CD4-positive, alpha-beta memory T cell (primary cell): Measurements from ENCODE around the gene MLH3. TPM values are rescaled to one million over a fixed set of nuclear protein-coding genes. Genes with fewer than 3 reads are reported as not detected.

Experiments
- CTCF ChIA-PET: fragments of 350-600 bp; sonication (Branson Sonifier 250); formaldehyde crosslinking; loops from one replicate; lab custom pipeline; 2021; ENCODE audit warnings: inconsistent platforms; ENCODE audit not compliant: partially characterized antibody; lab: Charles Lee
- POLR2A ChIA-PET: fragments of 350-600 bp; sonication (Branson Sonifier 250); formaldehyde crosslinking; loops from one replicate; lab custom pipeline; 2021; ENCODE audit not compliant: partially characterized antibody; lab: Charles Lee
- DNase-seq, 5 donors: peaks; one replicate each; pipeline versions ENCODE4 v3.0.0 to v3.0.0-alpha.2; 2020 to 2022; ENCODE audit warnings: mixed read lengths in 1 of 5
- H3K27ac ChIP-seq: one replicate; pipeline ENCODE4 v1.7.0; 2013; ENCODE audit warnings: low read depth, low read length
- H3K27me3 ChIP-seq: 2 replicates; pipeline ENCODE4 v1.7.0; 2013; ENCODE audit warnings: mild to moderate bottlenecking, low read length, moderate library complexity; ENCODE audit not compliant: insufficient read depth
- H3K36me3 ChIP-seq: 2 replicates; pipeline ENCODE4 v1.7.0; 2013; ENCODE audit warnings: mild to moderate bottlenecking, low read length, moderate library complexity; ENCODE audit not compliant: insufficient read depth
- H3K4me1 ChIP-seq: 2 replicates; pipeline ENCODE4 v1.7.0; 2013; ENCODE audit warnings: mild to moderate bottlenecking, low read length, moderate library complexity; ENCODE audit not compliant: insufficient read depth
- H3K4me3 ChIP-seq, 2 donors: one replicate each; pipeline ENCODE4 v1.7.0; 2013; ENCODE audit warnings: low read length in 2 of 2, mild to moderate bottlenecking in 1 of 2
- H3K9me3 ChIP-seq, 2 donors: one replicate each; pipeline ENCODE4 v1.7.0; 2013; ENCODE audit warnings: low read length in 2 of 2, control low read depth in 1 of 2; ENCODE audit not compliant: control insufficient read depth in 1 of 2
- H3K27ac Mint-ChIP-seq, 7 donors: one replicate each; pipeline ENCODE4 v1.8.0; 2020 to 2021; ENCODE audit warnings: mixed read lengths in 7 of 7, mild to moderate bottlenecking in 6 of 7, inconsistent platforms in 3 of 7, moderate library complexity in 3 of 7
- H3K27me3 Mint-ChIP-seq, 2 donors: one replicate each; pipeline ENCODE4 v1.8.0; 2020 to 2021; ENCODE audit warnings: mixed read lengths in 2 of 2
- H3K36me3 Mint-ChIP-seq, 2 donors: one replicate each; pipeline ENCODE4 v1.8.0; 2020 to 2021; ENCODE audit warnings: mixed read lengths in 2 of 2, inconsistent platforms in 1 of 2, mild to moderate bottlenecking in 1 of 2
- H3K4me1 Mint-ChIP-seq, 4 donors: one replicate each; pipeline ENCODE4 v1.8.0; 2020 to 2021; ENCODE audit warnings: mixed read lengths in 4 of 4, mild to moderate bottlenecking in 1 of 4
- H3K4me3 Mint-ChIP-seq, 8 donors: one replicate each; pipeline ENCODE4 v1.8.0; 2020 to 2021; ENCODE audit warnings: mixed read lengths in 8 of 8, mild to moderate bottlenecking in 7 of 8, moderate library complexity in 6 of 8, inconsistent platforms in 3 of 8
- H3K9me3 Mint-ChIP-seq, 8 donors: one replicate each; pipeline ENCODE4 v1.8.0; 2020 to 2021; ENCODE audit warnings: mixed read lengths in 8 of 8, mild to moderate bottlenecking in 5 of 8, inconsistent platforms in 3 of 8, moderate library complexity in 1 of 8
- intact Hi-C: fragments of 100-400 bp; cut with micrococcal nuclease; formaldehyde crosslinking; loops from one replicate; pipeline ENCODE4 v1.15.1; 2023
- polyA plus RNA-seq, 2 donors: library from polyadenylated mRNA; unstranded; fragments of 300-500 nt; fragmentation: Illumina TruSeq; gene quantifications; one replicate each; pipeline ENCODE4 v1.2.3, GENCODE V29; 2021
- total RNA-seq, 2 experiments: library from RNA; stranded (reverse); gene quantifications; one replicate each; pipeline ENCODE4 v1.2.3, GENCODE V29; 2021

The MLH3 gene
- total and polyA plus RNA-seq, 4 experiments from 2014 or later, result 3.9 to 26.8 (median 18.8) TPM

GRCh38 chr14:74977164-74977900 lies 73.9 kb downstream of the MLH3 start:
- peaks cover 0 to 3% (median under 1%) of the 10 kb centered on the region in 4 donors for H3K4me1 Mint-ChIP-seq
- H3K9me3 Mint-ChIP-seq, result no peaks in the 10 kb centered on the region
- no peaks in the 10 kb centered on the region for H3K27me3 Mint-ChIP-seq
- no peaks in the 10 kb centered on the region for H3K9me3 ChIP-seq
- intact Hi-C loops, result no loop called here
- H3K4me1 ChIP-seq, result no peaks in the 10 kb centered on the region
- DNase-seq, result no peak
- H3K4me3 Mint-ChIP-seq, result no peak overlapping the region
- H3K27me3 ChIP-seq, result no peaks in the 10 kb centered on the region
- H3K27ac Mint-ChIP-seq, result no peak overlapping the region
- H3K36me3 ChIP-seq, result no peaks in the 10 kb centered on the region
- no peak overlapping the region for H3K27ac ChIP-seq
- no peaks in the 10 kb centered on the region for H3K36me3 Mint-ChIP-seq
- H3K4me3 ChIP-seq, result no peak overlapping the region
- CTCF ChIA-PET, result no interaction called here
- POLR2A ChIA-PET, result no interaction called here

GRCh38 chr14:74976264-74977113 lies 74.8 kb downstream of the MLH3 start:
- no peak for DNase-seq
- ChIA-PET CTCF (no interaction called here), POLR2A (no interaction called here)
- H3K9me3 Mint-ChIP-seq, result no peaks in the 10 kb centered on the region
- peak overlapping the region in 1 of 7 donors; percentile 7 for H3K27ac Mint-ChIP-seq
- H3K4me3 Mint-ChIP-seq, result no peak overlapping the region
- H3K27me3 Mint-ChIP-seq, result no peaks in the 10 kb centered on the region
- intact Hi-C loops, result no loop called here
- Histone ChIP-seq H3K27ac (no peak overlapping the region), H3K4me1 (no peaks in the 10 kb centered on the region), H3K4me3 (no peak overlapping the region), H3K36me3 (no peaks in the 10 kb centered on the region), H3K27me3 (no peaks in the 10 kb centered on the region), H3K9me3 (no peaks in the 10 kb centered on the region)
- peaks cover 0 to 3% (median under 1%) of the 10 kb centered on the region in 4 donors for H3K4me1 Mint-ChIP-seq
- no peaks in the 10 kb centered on the region for H3K36me3 Mint-ChIP-seq

- Mint-ChIP-seq H3K36me3 (no peaks in the 10 kb centered on the region), H3K4me1 (peaks cover 0 to 3% (median under 1%) of the 10 kb centered on the region in 4 donors), H3K9me3 (no peaks in the 10 kb centered on the region), H3K27me3 (no peaks in the 10 kb centered on the region), H3K4me3 (no peak overlapping the region), H3K27ac (no peak overlapping the region)
- no peaks in the 10 kb centered on the region for H3K36me3 ChIP-seq
- ChIA-PET CTCF (no interaction called here), POLR2A (no interaction called here)
- H3K4me3 ChIP-seq, result no peak overlapping the region
- H3K9me3 ChIP-seq, result no peaks in the 10 kb centered on the region
- intact Hi-C loops, result no loop called here
- H3K27ac ChIP-seq, result no peak overlapping the region
- DNase-seq, result no peak
- no peaks in the 10 kb centered on the region for H3K27me3 ChIP-seq
- no peaks in the 10 kb centered on the region for H3K4me1 ChIP-seq
Observed at GRCh38 chr14:74975059-74975810, 76.0 kb downstream of the MLH3 start.

GRCh38 chr14:74974364-74975058 lies 76.8 kb downstream of the MLH3 start:
- no peaks in the 10 kb centered on the region for H3K27me3 ChIP-seq
- H3K36me3 Mint-ChIP-seq, result no peaks in the 10 kb centered on the region
- H3K36me3 ChIP-seq, result no peaks in the 10 kb centered on the region
- no peaks in the 10 kb centered on the region for H3K9me3 Mint-ChIP-seq
- no peak overlapping the region for H3K4me3 Mint-ChIP-seq
- H3K4me1 Mint-ChIP-seq, result peaks cover 0 to 3% (median under 1%) of the 10 kb centered on the region in 4 donors
- no peak overlapping the region for H3K27ac ChIP-seq
- H3K27ac Mint-ChIP-seq, result no peak overlapping the region
- no peak for DNase-seq
- intact Hi-C loops, result no loop called here
- ChIA-PET POLR2A (no interaction called here), CTCF (no interaction called here)
- H3K4me3 ChIP-seq, result no peak overlapping the region
- no peaks in the 10 kb centered on the region for H3K27me3 Mint-ChIP-seq
- no peaks in the 10 kb centered on the region for H3K9me3 ChIP-seq
- H3K4me1 ChIP-seq, result no peaks in the 10 kb centered on the region

- Mint-ChIP-seq H3K9me3 (no peaks in the 10 kb centered on the region), H3K4me3 (no peak overlapping the region), H3K27me3 (no peaks in the 10 kb centered on the region), H3K4me1 (peaks cover 0 to 3% (median under 1%) of the 10 kb centered on the region in 4 donors), H3K36me3 (no peaks in the 10 kb centered on the region), H3K27ac (no peak overlapping the region)
- ChIA-PET POLR2A (no interaction called here), CTCF (interaction anchor here (1.2 kb wide), 1 partner anchor 28 kb away, joined by 4 read pairs; no protein-coding TSS in a partner anchor)
- Histone ChIP-seq H3K9me3 (no peaks in the 10 kb centered on the region), H3K4me3 (no peak overlapping the region), H3K27me3 (no peaks in the 10 kb centered on the region), H3K36me3 (no peaks in the 10 kb centered on the region), H3K27ac (no peak overlapping the region), H3K4me1 (no peaks in the 10 kb centered on the region)
- no peak for DNase-seq
- intact Hi-C loops, result no loop called here
Observed at GRCh38 chr14:74973905-74974363, 77.3 kb downstream of the MLH3 start.

GRCh38 chr14:74973003-74973653 lies 78.1 kb downstream of the MLH3 start:
- DNase-seq, result no peak
- H3K27me3 Mint-ChIP-seq, result no peaks in the 10 kb centered on the region
- Histone ChIP-seq H3K27me3 (no peaks in the 10 kb centered on the region), H3K9me3 (no peaks in the 10 kb centered on the region), H3K36me3 (no peaks in the 10 kb centered on the region), H3K4me1 (no peaks in the 10 kb centered on the region), H3K27ac (no peak overlapping the region), H3K4me3 (no peak overlapping the region)
- H3K27ac Mint-ChIP-seq, result no peak overlapping the region
- no peaks in the 10 kb centered on the region for H3K36me3 Mint-ChIP-seq
- CTCF ChIA-PET, result interaction anchor here (1.2 kb wide), 1 partner anchor 27 kb away, joined by 4 read pairs; no protein-coding TSS in a partner anchor
- peaks cover 0 to 3% (median under 1%) of the 10 kb centered on the region in 4 donors for H3K4me1 Mint-ChIP-seq
- POLR2A ChIA-PET, result no interaction called here
- intact Hi-C loops, result no loop called here
- no peak overlapping the region for H3K4me3 Mint-ChIP-seq
- H3K9me3 Mint-ChIP-seq, result no peaks in the 10 kb centered on the region
